Stimulated activated CD4-positive, alpha-beta T cell treated with anti-CD3 and anti-CD28 coated beads, Interleukin-1b, Interleukin-23, amount 100 ng/mL, for 4 hours (primary cell): ENCODE data around the gene B3GLCT.
"Not testable (repeated sequence)": the region's sequence is repeated elsewhere in the genome, so short reads cannot be mapped to it uniquely, and the experiment has no call there.

Experiments used
- DNase-seq, 2 donors: peaks; one replicate each; pipeline ENCODE4 v3.0.0-alpha.2; 2020; ENCODE audit warnings: low read depth in 2 of 2

B3GLCT gene

GRCh38 chr13:31278869-31279268 is 79.1 kb downstream of the B3GLCT start:
- no peak for DNase-seq

GRCh38 chr13:31282741-31283455 is 83.1 kb downstream of the B3GLCT start:
- no peak for DNase-seq

DNA sequence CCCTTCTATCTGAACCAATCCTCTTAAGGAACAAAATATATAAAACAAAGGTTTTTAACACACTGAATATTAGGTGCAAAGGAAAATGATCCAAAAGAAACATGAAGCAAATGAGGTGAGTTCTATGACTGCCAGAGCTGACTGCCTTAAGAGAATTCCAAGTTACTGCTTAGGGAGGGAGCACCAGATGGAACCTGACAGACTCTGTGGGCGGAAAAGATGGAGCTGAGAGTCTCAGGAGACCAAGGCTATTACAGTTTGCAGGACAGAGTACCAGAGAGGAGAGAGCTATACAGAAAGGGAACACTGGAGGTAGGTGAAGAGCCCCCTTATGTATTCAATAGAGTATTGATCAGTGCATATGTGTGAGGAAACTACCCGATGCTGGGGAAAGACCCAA is 87.2 kb downstream of the B3GLCT start:
- no peak for DNase-seq

DNA sequence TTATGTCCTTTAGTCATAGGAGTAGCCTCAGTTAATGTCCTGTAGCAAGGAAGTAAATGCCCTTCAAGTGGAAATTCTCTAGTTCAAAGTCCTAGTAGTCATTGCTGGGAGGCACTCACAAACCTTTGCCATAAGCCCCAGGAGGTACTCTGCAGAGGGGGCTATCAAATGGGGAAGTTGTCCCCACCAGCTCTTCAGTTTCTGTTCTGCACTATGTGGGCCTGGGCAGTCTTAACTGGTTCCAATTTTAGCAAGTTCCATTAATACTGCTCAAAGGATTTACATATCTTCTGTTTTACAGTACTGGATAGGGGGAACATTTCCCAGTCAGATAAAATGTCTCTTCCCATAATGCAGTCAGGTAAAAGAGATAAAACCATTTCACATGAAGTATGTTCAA is 101.3 kb downstream of the B3GLCT start:
- no peak for DNase-seq

- no peak for DNase-seq
Observed at GRCh38 chr13:31310356-31310755, 110.6 kb downstream of the B3GLCT start.

DNA sequence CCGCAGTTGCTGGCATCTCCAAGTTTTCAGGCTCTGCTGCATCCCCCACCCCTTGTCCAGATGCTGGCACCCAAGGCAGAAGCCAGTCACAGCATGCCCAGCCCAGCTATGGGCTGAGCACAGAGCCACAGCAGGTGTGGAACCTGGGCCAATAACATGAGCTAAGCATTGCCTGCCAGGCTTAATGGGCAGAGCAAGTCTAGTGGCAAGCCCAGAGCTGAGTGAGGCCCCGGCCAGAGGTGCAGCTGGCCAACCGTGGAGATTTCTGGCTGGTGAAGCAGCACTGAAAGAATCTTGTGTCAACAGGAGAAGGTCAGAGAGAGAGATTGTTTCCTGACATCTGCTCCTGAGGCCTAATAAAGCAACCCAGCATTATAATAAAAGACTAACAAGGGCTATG is 111.0 kb downstream of the B3GLCT start:
- no peak for DNase-seq

DNA sequence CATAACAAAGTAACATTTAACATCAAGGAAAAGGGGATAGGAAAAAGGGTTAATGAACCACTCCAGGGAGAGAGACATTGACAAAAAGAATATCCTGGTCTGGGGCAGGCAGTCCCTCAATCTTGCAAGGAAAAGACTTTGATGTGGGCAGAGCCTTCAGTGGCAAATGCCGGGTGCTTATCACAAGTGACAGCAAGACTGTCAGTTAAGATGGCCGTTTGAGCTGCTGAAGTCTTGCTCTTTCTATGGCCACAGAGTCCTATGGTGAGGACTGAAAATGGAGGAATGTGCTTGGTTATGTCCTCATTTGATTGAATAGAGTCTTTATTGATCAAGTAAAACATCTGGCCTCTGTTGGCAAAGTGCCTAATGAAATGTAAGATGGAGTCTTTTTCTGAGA is 112.1 kb downstream of the B3GLCT start:
- no peak for DNase-seq

DNA sequence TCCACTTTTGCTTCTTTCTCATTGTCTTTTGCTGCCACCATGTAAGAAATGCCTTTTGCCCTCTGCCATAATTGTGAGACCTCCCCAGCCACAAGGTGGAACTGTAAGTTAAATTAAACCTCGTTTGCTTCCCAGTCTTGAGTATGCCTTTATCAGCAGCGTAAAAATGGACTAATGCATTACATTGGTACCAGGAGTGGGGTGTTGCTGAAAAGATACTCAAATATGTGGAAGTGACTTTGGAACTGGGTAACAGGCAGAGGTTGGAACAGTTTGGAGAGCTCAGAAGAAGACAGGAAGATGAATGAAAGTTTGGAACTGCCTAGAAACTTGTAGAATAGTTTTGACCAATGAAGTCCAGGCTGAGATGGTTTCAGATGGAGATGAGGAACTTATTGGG is 115.2 kb downstream of the B3GLCT start:
- DNase-seq = no peak

DNA sequence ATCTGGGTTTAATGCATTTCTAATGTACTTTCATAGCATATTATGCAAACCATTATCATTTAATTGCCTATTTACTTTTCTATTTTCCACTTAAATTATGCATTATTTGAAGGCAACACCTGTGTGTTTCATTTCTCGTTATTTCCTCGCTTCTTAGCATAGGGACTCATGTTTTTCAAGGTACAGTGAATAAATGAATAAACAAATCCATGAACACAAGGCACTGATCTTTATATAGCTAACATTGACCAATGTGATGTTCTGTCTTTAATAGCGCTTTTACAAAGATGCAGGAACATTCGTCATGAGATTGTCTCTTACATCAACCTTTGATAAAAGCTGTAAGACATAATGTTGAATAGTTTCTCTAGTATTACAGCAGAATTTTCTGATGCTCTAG is 121.2 kb downstream of the B3GLCT start:
- DNase-seq = no peak

- DNase-seq = no peak
Observed at GRCh38 chr13:31321457-31321856, 121.7 kb downstream of the B3GLCT start.

GRCh38 chr13:31322026-31322425 is 122.3 kb downstream of the B3GLCT start:
- DNase-seq = no peak

- no peak for DNase-seq
Observed at GRCh38 chr13:31322702-31323405, 123.1 kb downstream of the B3GLCT start.

- DNase-seq = no peak
Observed at GRCh38 chr13:31327182-31327860, 127.5 kb downstream of the B3GLCT start.

- no peak for DNase-seq
Observed at GRCh38 chr13:31328549-31329235, 128.9 kb downstream of the B3GLCT start.

DNA sequence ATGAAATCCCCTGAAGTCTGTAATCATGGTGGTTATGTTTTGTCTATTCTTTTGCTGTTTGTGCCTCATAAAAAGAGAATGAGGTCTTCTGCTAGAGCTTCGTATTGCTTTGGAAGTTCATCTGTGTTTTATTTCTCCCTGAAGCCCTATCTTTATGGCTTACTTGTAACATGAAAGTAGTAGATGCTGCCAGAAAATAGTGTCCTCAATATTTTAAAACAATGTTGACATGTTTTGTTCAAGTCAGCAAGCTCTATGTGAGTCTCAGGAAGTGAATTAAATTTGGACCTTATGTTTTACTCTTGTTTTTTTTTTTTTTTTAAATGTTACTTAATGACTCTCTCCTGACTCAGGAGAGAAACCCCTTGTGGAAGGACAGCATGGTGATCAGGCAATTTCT is 130.5 kb downstream of the B3GLCT start:
- DNase-seq = no peak

GRCh38 chr13:31331068-31331467 is 131.3 kb downstream of the B3GLCT start:
- DNase-seq = no peak

DNA sequence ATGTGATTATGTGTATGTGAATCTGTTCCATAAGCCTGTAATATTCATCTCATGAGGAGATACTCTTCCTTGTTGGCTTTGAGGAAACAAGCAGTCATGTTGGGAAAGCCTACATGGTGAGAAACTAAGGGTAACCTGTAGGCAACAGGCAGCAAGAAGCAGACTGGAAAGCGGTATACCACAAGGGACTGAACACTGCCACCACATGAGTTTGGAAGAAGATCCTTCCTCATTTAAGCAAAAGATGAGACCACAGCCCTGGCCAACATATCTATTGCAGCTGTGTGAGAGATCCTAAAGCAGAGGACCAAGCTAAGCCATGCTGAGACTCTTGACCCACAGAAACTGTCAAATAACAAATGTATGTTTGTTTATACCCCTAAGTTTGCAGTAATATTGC is 134.8 kb downstream of the B3GLCT start:
- no peak for DNase-seq

- DNase-seq = no peak
Observed at GRCh38 chr13:31334994-31335557, 135.3 kb downstream of the B3GLCT start.

DNA sequence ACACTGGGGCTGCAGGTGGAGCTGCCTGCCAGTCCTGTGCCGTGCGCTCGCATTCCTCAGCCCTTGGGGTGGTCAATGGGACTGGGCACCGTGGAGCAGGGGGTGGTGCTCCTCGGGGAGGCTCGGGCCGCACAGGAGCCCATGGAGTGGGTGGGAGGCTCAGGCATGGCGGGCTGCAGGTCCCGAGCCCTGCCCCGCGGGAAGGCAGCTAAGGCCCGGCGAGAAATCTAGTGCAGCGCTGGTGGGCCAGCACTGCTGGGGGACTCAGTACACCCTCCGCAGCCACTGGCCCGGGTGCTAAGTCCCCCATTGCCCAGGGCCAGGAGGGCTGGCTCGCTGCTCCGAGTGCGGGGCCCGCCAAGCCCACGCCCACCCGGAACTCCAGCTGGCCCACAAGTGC is 139.8 kb downstream of the B3GLCT start:
- DNase-seq = not testable (repeated sequence)

GRCh38 chr13:31340848-31341247 is 141.1 kb downstream of the B3GLCT start:
- DNase-seq = not testable (repeated sequence)

DNA sequence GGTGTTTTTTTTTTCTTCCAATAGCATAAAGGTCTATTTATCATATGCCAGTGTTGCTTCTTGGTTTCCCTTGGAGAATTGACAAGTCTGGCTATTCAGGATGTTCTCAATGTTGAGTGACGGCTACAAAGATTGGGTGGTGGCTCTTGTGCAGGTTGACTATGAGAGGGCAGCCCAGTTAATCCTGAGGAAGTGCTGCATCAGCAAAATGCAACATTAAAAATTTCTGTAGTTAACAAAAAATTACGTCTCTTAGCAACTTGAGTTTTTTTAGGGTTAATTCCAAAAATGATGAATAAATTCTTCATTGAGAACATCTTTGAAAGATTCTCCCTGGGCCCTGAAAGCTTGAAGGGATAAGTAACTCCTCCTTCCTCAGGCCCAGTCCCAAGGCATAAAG is 147.1 kb downstream of the B3GLCT start:
- DNase-seq = no peak

DNA sequence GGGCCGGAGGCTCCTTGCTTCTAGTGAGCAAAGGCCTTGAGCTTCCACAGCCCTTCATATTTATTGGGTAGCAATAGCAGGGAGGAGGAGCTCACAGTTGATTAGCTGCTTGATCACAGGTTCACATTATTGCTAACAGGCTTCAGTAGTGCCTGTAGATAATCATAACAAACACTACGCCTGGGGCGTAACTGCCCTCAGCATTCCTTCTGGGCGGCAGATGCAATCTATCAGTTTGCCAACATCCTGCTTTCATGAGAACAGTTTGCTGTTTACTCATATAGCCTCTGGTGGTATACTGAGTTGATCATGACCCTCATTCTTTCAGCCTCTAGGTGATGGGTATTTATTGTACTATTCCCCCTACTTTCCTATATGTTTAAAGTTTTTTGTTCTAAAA is 149.4 kb downstream of the B3GLCT start:
- no peak for DNase-seq
